Measurements from ENCODE around the gene CSNK1G2. TPM values are rescaled to one million over a fixed set of nuclear protein-coding genes. Genes with fewer than 3 reads are reported as not detected.

CSNK1G2 gene
- total and polyA plus RNA-seq, 11 donors = 18.2 to 42.7 (median 24.6) TPM

DNA sequence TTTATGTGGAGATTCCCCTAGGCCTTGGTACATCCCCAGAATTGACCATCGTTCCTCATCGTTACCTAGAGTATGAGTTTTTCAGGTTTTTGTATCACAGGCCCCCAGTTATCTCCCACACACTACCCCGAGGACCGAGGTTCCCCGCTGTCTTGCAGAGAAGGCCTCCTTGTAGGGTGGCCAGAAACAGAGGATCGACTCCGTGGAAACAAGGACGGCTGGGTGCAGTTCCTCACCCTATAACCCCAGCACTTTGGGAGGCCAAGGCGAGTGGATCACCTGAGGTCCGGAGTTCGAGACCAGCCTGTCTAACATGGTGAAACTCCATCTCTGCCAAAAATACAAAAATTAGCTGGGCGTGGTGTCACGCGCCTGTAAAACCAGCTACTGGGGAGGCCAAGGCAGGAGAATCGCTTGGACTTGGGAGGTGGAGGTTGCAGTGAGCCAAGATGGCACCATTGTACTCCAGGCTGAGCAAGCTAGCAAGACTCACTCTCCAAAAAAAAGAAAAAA is 35.1 kb upstream of the CSNK1G2 start:
- intact Hi-C loops (cut with DNase I) = no loop called here
- DNase-seq (no peak), ATAC-seq (no peak)
- Histone ChIP-seq H3K36me3 (peaks cover 0 to 10% (median 0%) of the 10 kb centered on the region in 9 donors), H3K27ac (peak overlapping the region; percentile 41 to 95 (median 84)), H3K4me3 (peak overlapping the region; percentile 46 to 90 (median 72)), H3K4me1 (peaks cover 0 to 71% (median 10%) of the 10 kb centered on the region in 12 donors), H3K27me3 (no peaks in the 10 kb centered on the region), H3K9me3 (no peaks in the 10 kb centered on the region)
- no peak for TF ChIP-seq CTCF (IDR thresholded peaks at IDR 0.05)
- no peak for TF ChIP-seq POLR2A (IDR thresholded peaks at IDR 0.05)
- WGBS, 4 donors = 76 to 82% (median 80%) methylated on average over 9 to 15 of the region's 15 CpGs

DNA sequence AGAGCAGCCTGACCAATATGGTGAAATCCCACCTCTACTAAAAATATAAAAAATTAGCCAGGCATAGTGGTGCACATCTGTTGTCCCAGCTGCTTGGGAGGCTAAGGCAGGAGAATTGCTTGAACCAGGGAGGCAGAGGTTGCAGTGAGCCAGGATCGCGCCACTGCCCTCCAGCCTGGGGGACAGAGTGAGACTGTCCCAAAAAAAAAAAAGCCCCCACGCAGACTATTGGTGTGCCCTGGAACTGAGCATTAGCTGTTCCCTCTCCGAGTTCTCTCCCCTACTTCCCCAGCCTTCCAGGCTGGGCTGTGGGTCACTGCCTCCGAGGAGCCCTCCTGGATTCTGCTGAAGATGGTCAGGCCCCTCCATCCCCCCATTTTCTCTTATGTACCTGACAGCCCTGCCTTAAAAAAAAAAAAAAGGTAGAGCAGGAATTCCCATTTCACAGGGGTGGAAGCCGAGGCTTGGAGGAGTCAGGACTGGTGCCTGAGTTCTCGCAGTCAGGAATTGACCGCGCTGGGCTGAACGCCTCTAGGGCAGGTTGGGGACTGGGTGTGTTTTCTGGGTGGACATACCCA is 33.9 kb upstream of the CSNK1G2 start:
- no peak for TF ChIP-seq POLR2A (IDR thresholded peaks at IDR 0.05)
- TF ChIP-seq CTCF (IDR thresholded peaks at IDR 0.05) = no peak
- H3K4me1 ChIP-seq = peaks cover 0 to 71% (median 10%) of the 10 kb centered on the region in 12 donors
- DNase-seq (no peak), ATAC-seq (no peak)
- H3K9me3 ChIP-seq = no peaks in the 10 kb centered on the region
- intact Hi-C loops (cut with DNase I) = no loop called here
- no peak overlapping the region for H3K27ac ChIP-seq
- no peak overlapping the region for H3K4me3 ChIP-seq
- H3K27me3 ChIP-seq = no peaks in the 10 kb centered on the region
- H3K36me3 ChIP-seq = peaks cover 0 to 16% (median 0%) of the 10 kb centered on the region in 9 donors
- WGBS, 4 donors = 91 to 96% (median 93%) methylated on average over 10 of the region's 10 CpGs

- Histone ChIP-seq H3K4me1 (peaks cover 0 to 65% (median 10%) of the 10 kb centered on the region in 12 donors), H3K4me3 (no peak overlapping the region), H3K27me3 (no peaks in the 10 kb centered on the region), H3K27ac (no peak overlapping the region), H3K9me3 (no peaks in the 10 kb centered on the region), H3K36me3 (peaks cover 0 to 22% (median 3%) of the 10 kb centered on the region in 9 donors)
- DNase-seq = no peak
- 83 to 88% (median 85%) methylated on average over 28 to 43 of the region's 43 CpGs for WGBS, 4 donors
- ATAC-seq = no peak
- intact Hi-C loops (cut with DNase I) = no loop called here
- no peak for TF ChIP-seq POLR2A (IDR thresholded peaks at IDR 0.05)
- no peak for TF ChIP-seq CTCF (IDR thresholded peaks at IDR 0.05)
Observed at GRCh38 chr19:1907563-1908363, 33.2 kb upstream of the CSNK1G2 start.

- TF ChIP-seq CTCF (IDR thresholded peaks at IDR 0.05) = no peak
- Histone ChIP-seq H3K4me3 (no peak overlapping the region), H3K36me3 (peaks cover 0 to 27% (median 8%) of the 10 kb centered on the region in 9 donors), H3K4me1 (peaks cover 0 to 59% (median 10%) of the 10 kb centered on the region in 12 donors), H3K27me3 (no peaks in the 10 kb centered on the region), H3K9me3 (no peaks in the 10 kb centered on the region), H3K27ac (no peak overlapping the region)
- intact Hi-C loops (cut with DNase I) = no loop called here
- DNase-seq (no peak), ATAC-seq (no peak)
- 93 to 96% (median 93%) methylated on average over 13 of the region's 13 CpGs for WGBS, 4 donors
Observed at GRCh38 chr19:1908364-1908678, 32.7 kb upstream of the CSNK1G2 start.
